CD4-positive, alpha-beta memory T cell (primary cell): ENCODE measurements around the gene SYNGAP1. TPM values are rescaled to one million over a fixed set of nuclear protein-coding genes. Genes with fewer than 3 reads are reported as not detected.

Experiments
- CTCF ChIA-PET: fragments of 350-600 bp; sonication (Branson Sonifier 250); formaldehyde crosslinking; loops from one replicate; lab custom pipeline; 2021; ENCODE audit warnings: inconsistent platforms; ENCODE audit not compliant: partially characterized antibody; lab: Charles Lee
- POLR2A ChIA-PET: fragments of 350-600 bp; sonication (Branson Sonifier 250); formaldehyde crosslinking; loops from one replicate; lab custom pipeline; 2021; ENCODE audit not compliant: partially characterized antibody; lab: Charles Lee
- DNase-seq, 5 donors: peaks; one replicate each; pipeline versions ENCODE4 v3.0.0 to v3.0.0-alpha.2; 2020 to 2022; ENCODE audit warnings: mixed read lengths in 1 of 5
- H3K27ac ChIP-seq: one replicate; pipeline ENCODE4 v1.7.0; 2013; ENCODE audit warnings: low read depth, low read length
- H3K27me3 ChIP-seq: 2 replicates; pipeline ENCODE4 v1.7.0; 2013; ENCODE audit warnings: mild to moderate bottlenecking, low read length, moderate library complexity; ENCODE audit not compliant: insufficient read depth
- H3K36me3 ChIP-seq: 2 replicates; pipeline ENCODE4 v1.7.0; 2013; ENCODE audit warnings: mild to moderate bottlenecking, low read length, moderate library complexity; ENCODE audit not compliant: insufficient read depth
- H3K4me1 ChIP-seq: 2 replicates; pipeline ENCODE4 v1.7.0; 2013; ENCODE audit warnings: mild to moderate bottlenecking, low read length, moderate library complexity; ENCODE audit not compliant: insufficient read depth
- H3K4me3 ChIP-seq, 2 donors: one replicate each; pipeline ENCODE4 v1.7.0; 2013; ENCODE audit warnings: low read length in 2 of 2, mild to moderate bottlenecking in 1 of 2
- H3K9me3 ChIP-seq, 2 donors: one replicate each; pipeline ENCODE4 v1.7.0; 2013; ENCODE audit warnings: low read length in 2 of 2, control low read depth in 1 of 2; ENCODE audit not compliant: control insufficient read depth in 1 of 2
- H3K27ac Mint-ChIP-seq, 7 donors: one replicate each; pipeline ENCODE4 v1.8.0; 2020 to 2021; ENCODE audit warnings: mixed read lengths in 7 of 7, mild to moderate bottlenecking in 6 of 7, inconsistent platforms in 3 of 7, moderate library complexity in 3 of 7
- H3K27me3 Mint-ChIP-seq, 2 donors: one replicate each; pipeline ENCODE4 v1.8.0; 2020 to 2021; ENCODE audit warnings: mixed read lengths in 2 of 2
- H3K36me3 Mint-ChIP-seq, 2 donors: one replicate each; pipeline ENCODE4 v1.8.0; 2020 to 2021; ENCODE audit warnings: mixed read lengths in 2 of 2, inconsistent platforms in 1 of 2, mild to moderate bottlenecking in 1 of 2
- H3K4me1 Mint-ChIP-seq, 4 donors: one replicate each; pipeline ENCODE4 v1.8.0; 2020 to 2021; ENCODE audit warnings: mixed read lengths in 4 of 4, mild to moderate bottlenecking in 1 of 4
- H3K4me3 Mint-ChIP-seq, 8 donors: one replicate each; pipeline ENCODE4 v1.8.0; 2020 to 2021; ENCODE audit warnings: mixed read lengths in 8 of 8, mild to moderate bottlenecking in 7 of 8, moderate library complexity in 6 of 8, inconsistent platforms in 3 of 8
- H3K9me3 Mint-ChIP-seq, 8 donors: one replicate each; pipeline ENCODE4 v1.8.0; 2020 to 2021; ENCODE audit warnings: mixed read lengths in 8 of 8, mild to moderate bottlenecking in 5 of 8, inconsistent platforms in 3 of 8, moderate library complexity in 1 of 8
- intact Hi-C: fragments of 100-400 bp; cut with micrococcal nuclease; formaldehyde crosslinking; loops from one replicate; pipeline ENCODE4 v1.15.1; 2023
- polyA plus RNA-seq, 2 donors: library from polyadenylated mRNA; unstranded; fragments of 300-500 nt; fragmentation: Illumina TruSeq; gene quantifications; one replicate each; pipeline ENCODE4 v1.2.3, GENCODE V29; 2021
- total RNA-seq, 2 experiments: library from RNA; stranded (reverse); gene quantifications; one replicate each; pipeline ENCODE4 v1.2.3, GENCODE V29; 2021

SYNGAP1 gene
- total and polyA plus RNA-seq, 4 experiments from 2014 or later, result 1.9 to 48.0 (median 47.8) TPM; not detected in 1

- no peaks in the 10 kb centered on the region for H3K36me3 Mint-ChIP-seq
- Histone ChIP-seq H3K27ac (no peak overlapping the region), H3K9me3 (no peaks in the 10 kb centered on the region), H3K27me3 (no peaks in the 10 kb centered on the region), H3K36me3 (no peaks in the 10 kb centered on the region), H3K4me3 (no peak overlapping the region), H3K4me1 (peaks cover 21% of the 10 kb centered on the region)
- H3K9me3 Mint-ChIP-seq, result peaks cover 0 to 1% (median 0%) of the 10 kb centered on the region in 8 donors
- peak overlapping the region in 2 of 7 donors; percentile 40 to 84 for H3K27ac Mint-ChIP-seq
- ChIA-PET POLR2A (interaction anchor here (0.7 to 1.4 kb wide), 4 partner anchors 12 to 87 kb away, joined by 3 to 7 read pairs (median 3); partner anchors contain the start of gene ZBTB22), CTCF (interaction anchor here (2.7 kb wide), 1 partner anchor 14 kb away, joined by 7 read pairs; no protein-coding TSS in a partner anchor)
- no peaks in the 10 kb centered on the region for H3K27me3 Mint-ChIP-seq
- H3K4me1 Mint-ChIP-seq, result peaks cover 15 to 33% (median 25%) of the 10 kb centered on the region in 4 donors
- DNase-seq, result no peak
- peak overlapping the region in 1 of 8 donors; percentile 38 for H3K4me3 Mint-ChIP-seq
- intact Hi-C loops, result no loop called here
Measured at GRCh38 chr6:33404884-33405283, 15.0 kb upstream of the SYNGAP1 start.

DNA sequence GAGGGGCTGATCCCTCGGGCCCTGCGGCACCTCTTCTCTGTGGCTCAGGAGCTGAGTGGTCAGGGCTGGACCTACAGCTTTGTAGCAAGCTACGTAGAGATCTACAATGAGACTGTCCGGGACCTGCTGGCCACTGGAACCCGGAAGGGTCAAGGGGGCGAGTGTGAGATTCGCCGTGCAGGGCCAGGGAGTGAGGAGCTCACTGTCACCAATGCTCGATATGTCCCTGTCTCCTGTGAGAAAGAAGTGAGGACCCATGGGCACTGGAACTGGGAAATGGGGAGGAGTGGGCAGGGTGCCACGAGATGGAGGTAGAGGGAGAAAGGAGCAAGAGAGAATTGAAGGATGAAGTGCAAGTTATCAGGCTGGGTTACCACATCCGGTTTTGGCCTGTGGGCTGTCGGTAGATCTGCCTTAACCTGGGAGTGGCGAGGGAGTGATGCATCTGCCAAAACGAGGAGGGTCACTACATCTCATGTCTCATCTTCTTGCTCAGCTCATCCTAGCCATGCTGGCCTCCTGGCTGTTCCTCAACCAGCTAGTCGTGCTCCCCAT is 14.4 kb upstream of the SYNGAP1 start:
- peak overlapping the region; percentile 32 to 84 (median 72) for H3K27ac Mint-ChIP-seq
- no peaks in the 10 kb centered on the region for H3K36me3 ChIP-seq
- intact Hi-C loops, result no loop called here
- no peaks in the 10 kb centered on the region for H3K27me3 ChIP-seq
- peaks cover 0 to 1% (median 0%) of the 10 kb centered on the region in 8 donors for H3K9me3 Mint-ChIP-seq
- peaks cover 15 to 38% (median 28%) of the 10 kb centered on the region in 4 donors for H3K4me1 Mint-ChIP-seq
- H3K4me3 ChIP-seq, result no peak overlapping the region
- no peak for DNase-seq
- ChIA-PET POLR2A (interaction anchor here (0.7 to 1.4 kb wide), 5 partner anchors 12 to 88 kb away, joined by 3 to 7 read pairs (median 3); partner anchors contain the start of gene ZBTB22), CTCF (interaction anchor here (2.7 kb wide), 1 partner anchor 15 kb away, joined by 7 read pairs; no protein-coding TSS in a partner anchor)
- H3K9me3 ChIP-seq, result no peaks in the 10 kb centered on the region
- H3K4me3 Mint-ChIP-seq, result peak overlapping the region in 6 of 8 donors; percentile 8 to 60 (median 48)
- peaks cover 0 to 1% of the 10 kb centered on the region in 2 donors for H3K36me3 Mint-ChIP-seq
- H3K27me3 Mint-ChIP-seq, result no peaks in the 10 kb centered on the region
- peaks cover 21% of the 10 kb centered on the region for H3K4me1 ChIP-seq
- no peak overlapping the region for H3K27ac ChIP-seq

DNA sequence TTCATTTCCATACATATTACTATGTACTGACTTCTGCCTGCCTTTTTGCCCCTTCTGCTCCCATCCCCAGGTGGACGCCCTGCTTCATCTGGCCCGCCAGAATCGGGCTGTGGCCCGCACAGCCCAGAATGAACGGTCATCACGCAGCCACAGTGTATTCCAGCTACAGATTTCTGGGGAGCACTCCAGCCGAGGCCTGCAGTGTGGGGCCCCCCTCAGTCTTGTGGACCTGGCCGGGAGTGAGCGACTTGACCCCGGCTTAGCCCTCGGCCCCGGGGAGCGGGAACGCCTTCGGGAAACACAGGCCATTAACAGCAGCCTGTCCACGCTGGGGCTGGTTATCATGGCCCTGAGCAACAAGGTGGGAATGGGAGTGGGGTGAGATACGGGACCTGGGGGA is 13.7 kb upstream of the SYNGAP1 start:
- no peaks in the 10 kb centered on the region for H3K27me3 ChIP-seq
- no peaks in the 10 kb centered on the region for H3K27me3 Mint-ChIP-seq
- no peaks in the 10 kb centered on the region for H3K36me3 ChIP-seq
- peaks cover 21% of the 10 kb centered on the region for H3K4me1 ChIP-seq
- DNase-seq, result no peak
- H3K9me3 Mint-ChIP-seq, result peaks cover 0 to 1% (median 0%) of the 10 kb centered on the region in 8 donors
- H3K27ac Mint-ChIP-seq, result peak overlapping the region in 5 of 7 donors; percentile 47 to 84 (median 68)
- ChIA-PET CTCF (interaction anchor here (2.7 kb wide), 1 partner anchor 15 kb away, joined by 7 read pairs; no protein-coding TSS in a partner anchor), POLR2A (interaction anchor here (1.0 to 1.4 kb wide), 4 partner anchors 15 to 62 kb away, joined by 3 to 7 read pairs (median 4); no protein-coding TSS in a partner anchor)
- no peak overlapping the region for H3K4me3 ChIP-seq
- peaks cover 15 to 38% (median 28%) of the 10 kb centered on the region in 4 donors for H3K4me1 Mint-ChIP-seq
- H3K4me3 Mint-ChIP-seq, result peak overlapping the region in 2 of 8 donors; percentile 22 to 60
- no peaks in the 10 kb centered on the region for H3K9me3 ChIP-seq
- no peak overlapping the region for H3K27ac ChIP-seq
- intact Hi-C loops, result no loop called here
- peaks cover 0 to 1% of the 10 kb centered on the region in 2 donors for H3K36me3 Mint-ChIP-seq

DNA sequence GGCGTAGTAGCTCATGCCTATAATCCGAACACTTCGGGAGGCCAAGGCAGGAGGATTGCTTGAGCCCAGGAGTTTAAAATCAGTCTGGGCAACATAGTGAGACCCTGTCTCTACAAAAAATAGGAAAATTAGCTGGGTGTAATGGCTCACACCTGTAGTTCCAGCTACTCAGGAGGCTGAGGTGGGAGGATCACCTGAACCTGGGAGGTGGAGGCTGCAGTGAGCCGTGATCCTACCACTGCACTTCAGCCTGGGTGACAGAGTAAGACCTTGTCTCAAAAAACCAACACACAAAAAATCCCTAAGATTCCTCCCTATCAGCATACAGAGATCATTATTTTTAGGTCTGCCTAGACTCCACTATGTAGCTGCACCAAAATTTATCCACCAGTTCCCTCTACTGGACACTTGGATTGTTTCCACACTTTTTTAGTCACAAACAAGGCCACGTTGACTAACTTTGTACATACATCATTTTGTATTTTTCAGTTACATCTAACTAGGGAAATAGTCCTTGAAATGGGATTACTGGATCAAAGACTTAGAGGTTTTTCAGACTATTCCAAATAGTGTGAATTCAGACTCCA is 12.6 kb upstream of the SYNGAP1 start:
- no peak overlapping the region for H3K4me3 ChIP-seq
- H3K4me1 ChIP-seq, result peaks cover 30% of the 10 kb centered on the region
- H3K4me1 Mint-ChIP-seq, result peaks cover 18 to 47% (median 32%) of the 10 kb centered on the region in 4 donors
- H3K27ac Mint-ChIP-seq, result peak overlapping the region in 5 of 7 donors; percentile 6 to 60 (median 42)
- no peaks in the 10 kb centered on the region for H3K27me3 Mint-ChIP-seq
- CTCF ChIA-PET, result interaction anchor here (0.5 to 2.7 kb wide), 2 partner anchors 17 to 152 kb away, joined by 3 to 7 read pairs; no protein-coding TSS in a partner anchor
- intact Hi-C loops, result no loop called here
- H3K27me3 ChIP-seq, result no peaks in the 10 kb centered on the region
- peaks cover 0 to 2% (median 0%) of the 10 kb centered on the region in 8 donors for H3K9me3 Mint-ChIP-seq
- H3K27ac ChIP-seq, result no peak overlapping the region
- H3K36me3 Mint-ChIP-seq, result peaks cover 0 to 9% of the 10 kb centered on the region in 2 donors
- DNase-seq, result no peak
- POLR2A ChIA-PET, result interaction anchor here (1.2 to 1.3 kb wide), 2 partner anchors 16 to 47 kb away, joined by 3 to 4 read pairs; partner anchors contain the start of gene ZBTB9
- peaks cover 1% of the 10 kb centered on the region for H3K36me3 ChIP-seq
- H3K9me3 ChIP-seq, result no peaks in the 10 kb centered on the region
- peak overlapping the region in 1 of 8 donors; percentile 4 for H3K4me3 Mint-ChIP-seq

DNA sequence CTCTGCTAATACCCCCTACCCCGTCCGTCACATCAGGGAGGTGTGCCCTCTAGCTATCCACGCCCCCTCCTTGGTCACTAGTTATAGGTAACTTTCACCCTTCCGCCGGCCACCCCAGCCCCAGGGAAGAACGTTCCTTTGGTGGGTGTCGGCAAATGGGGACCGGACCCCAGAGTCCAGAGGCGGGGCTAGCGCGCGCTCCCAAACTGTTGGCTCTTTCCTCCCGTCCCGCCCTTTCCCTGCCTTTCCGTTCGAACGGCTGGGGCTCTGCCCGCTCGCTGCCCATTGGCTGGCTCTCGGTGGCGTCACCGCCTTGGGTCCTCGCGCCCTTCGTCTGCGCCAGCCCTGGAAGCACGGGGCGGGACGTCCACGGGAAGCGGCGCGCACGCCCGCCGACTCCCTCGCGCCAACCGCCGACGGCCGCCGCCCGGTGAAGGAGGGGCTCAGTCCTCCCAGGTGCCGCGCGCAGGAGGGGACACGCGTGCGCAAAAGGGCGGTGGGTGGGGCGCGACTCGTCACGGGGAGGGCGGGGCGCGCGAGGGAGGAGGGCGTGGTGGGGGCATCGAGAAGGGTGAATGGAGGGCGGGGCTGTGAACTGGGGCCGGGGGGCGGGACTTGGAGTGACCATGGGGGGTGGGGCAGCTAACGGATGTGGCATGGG is 9.7 kb upstream of the SYNGAP1 start:
- Mint-ChIP-seq H3K9me3 (peaks cover 0 to 4% (median 0%) of the 10 kb centered on the region in 8 donors), H3K4me3 (peak overlapping the region; percentile 85 to 95 (median 92)), H3K27ac (peak overlapping the region; percentile 94 to 100 (median 99)), H3K27me3 (no peaks in the 10 kb centered on the region), H3K36me3 (peaks cover 21 to 38% of the 10 kb centered on the region in 2 donors), H3K4me1 (peaks cover 31 to 68% (median 48%) of the 10 kb centered on the region in 4 donors)
- peaks cover 57% of the 10 kb centered on the region for H3K4me1 ChIP-seq
- H3K27me3 ChIP-seq, result no peaks in the 10 kb centered on the region
- no peaks in the 10 kb centered on the region for H3K9me3 ChIP-seq
- intact Hi-C loops, result loop anchor here (1.0 to 10.0 kb wide), 8 partner anchors 8 to 1215 kb away; partner anchors contain the start of genes CUTA, GPSM3, KIFC1 and PBX2
- POLR2A ChIA-PET, result interaction anchor here (0.7 to 5.7 kb wide), 14 partner anchors 8 to 438 kb away, joined by 3 to 64 read pairs (median 6); partner anchors contain the start of genes B3GALT4, CUTA, PFDN6 and RING1
- DNase-seq, result peak; percentile 97 to 98 (median 97)
- peak overlapping the region; percentile 99 for H3K27ac ChIP-seq
- peaks cover 29% of the 10 kb centered on the region for H3K36me3 ChIP-seq
- CTCF ChIA-PET, result interaction anchor here (0.6 to 1.2 kb wide), 5 partner anchors 8 to 1968 kb away, joined by 3 to 7 read pairs (median 3); partner anchors contain the start of gene CUTA
- peak overlapping the region; percentile 67 to 92 for H3K4me3 ChIP-seq

- ChIA-PET CTCF (interaction anchor here (1.2 kb wide), 1 partner anchor 11 kb away, joined by 4 read pairs; no protein-coding TSS in a partner anchor), POLR2A (interaction anchor here (0.7 to 5.7 kb wide), 16 partner anchors 8 to 439 kb away, joined by 3 to 64 read pairs (median 6); partner anchors contain the start of genes B3GALT4, CUTA, PFDN6 and RING1)
- H3K27ac ChIP-seq, result peak within 1 kb of the TSS; percentile 99
- Mint-ChIP-seq H3K4me3 (peak within 1 kb of the TSS; percentile 88 to 96 (median 93)), H3K36me3 (peaks cover 25 to 46% of the 10 kb centered on the region in 2 donors), H3K27me3 (no peaks in the 10 kb centered on the region), H3K9me3 (peaks cover 0 to 4% (median 0%) of the 10 kb centered on the region in 8 donors), H3K4me1 (peaks cover 32 to 67% (median 48%) of the 10 kb centered on the region in 4 donors), H3K27ac (peak within 1 kb of the TSS; percentile 94 to 100 (median 99))
- peaks cover 36% of the 10 kb centered on the region for H3K36me3 ChIP-seq
- H3K27me3 ChIP-seq, result no peaks in the 10 kb centered on the region
- intact Hi-C loops, result loop anchor here (1.0 to 10.0 kb wide), 8 partner anchors 7 to 1216 kb away; partner anchors contain the start of genes CUTA, GPSM3, KIFC1 and PBX2
- peak within 1 kb of the TSS; percentile 89 to 92 for H3K4me3 ChIP-seq
- no peaks in the 10 kb centered on the region for H3K9me3 ChIP-seq
- H3K4me1 ChIP-seq, result peaks cover 57% of the 10 kb centered on the region
- peak in 2 of 5 donors; percentile 92 to 93 for DNase-seq
Measured at GRCh38 chr6:33410711-33411631, 8.9 kb upstream of the SYNGAP1 start, which contains the start of gene PHF1. Gene PHF1, plus strand, starts transcription at chr6:33411014. Its CDS starts 1,250 bp downstream, at chr6:33412264.
